ENCODE results near the gene MYO1C.

GRCh38 chr17:1478418-1478817 lies 14.1 kb downstream of the MYO1C start:
- no peak for TF ChIP-seq EZH2phosphoT487 (IDR thresholded peaks at IDR 0.05; ENCODE audit: insufficient read depth, low read depth)
- no peak for TF ChIP-seq EZH2 (IDR thresholded peaks at IDR 0.05; ENCODE audit: insufficient read depth, poor library complexity, severe bottlenecking)
